ENCODE results near the gene TTLL6.

The TTLL6 gene

GRCh38 chr17:48816438-48816773, 623 bp downstream of the TTLL6 start:
- in situ Hi-C loops (cut with MboI; ENCODE audit: low sequenced_read_pairs): no loop called here

GRCh38 chr17:48815311-48815710, 1.7 kb downstream of the TTLL6 start:
- in situ Hi-C loops (cut with MboI; ENCODE audit: low sequenced_read_pairs): no loop called here

- in situ Hi-C loops (cut with MboI; ENCODE audit: low sequenced_read_pairs): loop anchor here (5.0 kb wide), 1 partner anchor 68 kb away; no protein-coding TSS in a partner anchor
These were observed 2.5 kb downstream of the TTLL6 start for GRCh38 chr17:48814504-48814903.

- in situ Hi-C loops (cut with MboI; ENCODE audit: low sequenced_read_pairs): loop anchor here (5.0 kb wide), 1 partner anchor 70 kb away; no protein-coding TSS in a partner anchor
These were observed 5.0 kb downstream of the TTLL6 start for GRCh38 chr17:48812001-48812400.

GRCh38 chr17:48809182-48809581, 7.8 kb downstream of the TTLL6 start:
- in situ Hi-C loops (cut with MboI; ENCODE audit: low sequenced_read_pairs): loop anchor here (10.0 kb wide), 1 partner anchor 114 kb away; no protein-coding TSS in a partner anchor

GRCh38 chr17:48804936-48805411, 12.1 kb downstream of the TTLL6 start:
- in situ Hi-C loops (cut with MboI; ENCODE audit: low sequenced_read_pairs): loop anchor here (10.0 kb wide), 1 partner anchor 110 kb away; no protein-coding TSS in a partner anchor

- in situ Hi-C loops (cut with MboI; ENCODE audit: low sequenced_read_pairs): loop anchor here (10.0 kb wide), 1 partner anchor 106 kb away; no protein-coding TSS in a partner anchor
These were observed 16.3 kb downstream of the TTLL6 start for GRCh38 chr17:48800626-48801217.

- in situ Hi-C loops (cut with MboI; ENCODE audit: low sequenced_read_pairs): loop anchor here (10.0 kb wide), 1 partner anchor 124 kb away; no protein-coding TSS in a partner anchor
These were observed 17.8 kb downstream of the TTLL6 start for GRCh38 chr17:48799069-48799723.

- in situ Hi-C loops (cut with MboI; ENCODE audit: low sequenced_read_pairs): loop anchor here (10.0 kb wide), 1 partner anchor 121 kb away; no protein-coding TSS in a partner anchor
These were observed 20.9 kb downstream of the TTLL6 start for GRCh38 chr17:48796163-48796522.

GRCh38 chr17:48795444-48796162, 21.4 kb downstream of the TTLL6 start:
- in situ Hi-C loops (cut with MboI; ENCODE audit: low sequenced_read_pairs): loop anchor here (10.0 kb wide), 1 partner anchor 121 kb away; no protein-coding TSS in a partner anchor

- in situ Hi-C loops (cut with MboI; ENCODE audit: low sequenced_read_pairs): loop anchor here (10.0 kb wide), 1 partner anchor 117 kb away; no protein-coding TSS in a partner anchor
These were observed 24.8 kb downstream of the TTLL6 start for GRCh38 chr17:48792033-48792798.

GRCh38 chr17:48791128-48792032, 25.6 kb downstream of the TTLL6 start:
- in situ Hi-C loops (cut with MboI; ENCODE audit: low sequenced_read_pairs): loop anchor here (10.0 kb wide), 1 partner anchor 117 kb away; no protein-coding TSS in a partner anchor

GRCh38 chr17:48790607-48791127, 26.4 kb downstream of the TTLL6 start:
- in situ Hi-C loops (cut with MboI; ENCODE audit: low sequenced_read_pairs): loop anchor here (10.0 kb wide), 1 partner anchor 116 kb away; no protein-coding TSS in a partner anchor

GRCh38 chr17:48787828-48788227, 29.2 kb downstream of the TTLL6 start:
- in situ Hi-C loops (cut with MboI; ENCODE audit: low sequenced_read_pairs): no loop called here

GRCh38 chr17:48779421-48779820, 37.6 kb downstream of the TTLL6 start:
- in situ Hi-C loops (cut with MboI; ENCODE audit: low sequenced_read_pairs): no loop called here

- in situ Hi-C loops (cut with MboI; ENCODE audit: low sequenced_read_pairs): no loop called here
These were observed 40.4 kb downstream of the TTLL6 start for GRCh38 chr17:48776602-48777001.

GRCh38 chr17:48773245-48773644, 43.8 kb downstream of the TTLL6 start:
- in situ Hi-C loops (cut with MboI; ENCODE audit: low sequenced_read_pairs): no loop called here

- in situ Hi-C loops (cut with MboI; ENCODE audit: low sequenced_read_pairs): no loop called here
These were observed 46.1 kb downstream of the TTLL6 start for GRCh38 chr17:48770954-48771353.

GRCh38 chr17:48769009-48769675, 47.9 kb downstream of the TTLL6 start:
- in situ Hi-C loops (cut with MboI; ENCODE audit: low sequenced_read_pairs): no loop called here

Measured in HL-60/S4 (cell line).